PC-3 (cell line): ENCODE data around the gene SLC38A3. TPM values are rescaled to one million over a fixed set of nuclear protein-coding genes. Genes with fewer than 3 reads are reported as not detected.

Source experiments
- ATAC-seq: fragments of 200-7000 bp; cut with Tn5 transposase; 2 replicates; pipeline ENCODE4 v1.9.1; 2020; ENCODE audit warnings: mild to moderate bottlenecking, moderate library complexity
- BruUV-seq: library from RNA; stranded (reverse); fragments of 400-500 nt; replicated peaks from 2 replicates; lab custom pipeline; 2021; lab: Mats Ljungman, UMichigan
- CTCF ChIA-PET: fragments of 300-600 bp; sonication (Branson Sonifier 250); formaldehyde crosslinking; loops from one replicate; lab custom pipeline; 2022; ENCODE audit warnings: antibody characterized with exemption; lab: Charles Lee
- POLR2A ChIA-PET: fragments of 300-600 bp; sonication (Branson Sonifier 250); formaldehyde crosslinking; loops from one replicate; lab custom pipeline; 2022; ENCODE audit warnings: antibody characterized with exemption; ENCODE audit not compliant: unreplicated experiment; lab: Charles Lee
- DNase-seq: peaks from one replicate; pipeline ENCODE4 v3.0.0-alpha.2; 2015
- H2AFZ ChIP-seq: fragments of 300-600 bp; sonication (generic); 2 replicates; pipeline ENCODE4 v1.6.0; 2016; ENCODE audit warnings: antibody characterized with exemption, low read length
- H3F3A ChIP-seq: fragments of 300-600 bp; sonication (generic); one replicate; pipeline ENCODE4 v1.6.0; 2017; ENCODE audit warnings: antibody characterized with exemption, low read length, control low read depth, mild to moderate bottlenecking; ENCODE audit not compliant: unreplicated experiment
- H3K27ac ChIP-seq: fragments of 300-600 bp; sonication (generic); 2 replicates; pipeline ENCODE4 v1.5.1; 2016; ENCODE audit warnings: mild to moderate bottlenecking, low read length
- H3K27me3 ChIP-seq: fragments of 300-600 bp; sonication (generic); 2 replicates; pipeline ENCODE4 v1.6.1; 2016; ENCODE audit warnings: low read length, mixed read lengths
- H3K36me3 ChIP-seq: fragments of 300-600 bp; sonication (generic); 2 replicates; pipeline ENCODE4 v1.6.1; 2016; ENCODE audit warnings: low read depth, mixed run types, low read length, mixed read lengths
- H3K4me1 ChIP-seq: fragments of 300-600 bp; sonication (generic); 2 replicates; pipeline ENCODE4 v1.5.1; 2016; ENCODE audit warnings: low read length; ENCODE audit not compliant: insufficient read depth
- H3K4me2 ChIP-seq: fragments of 300-600 bp; sonication (generic); 2 replicates; pipeline ENCODE4 v1.6.0; 2016; ENCODE audit warnings: low read length
- H3K4me3 ChIP-seq: fragments of 300-600 bp; sonication (generic); 2 replicates; pipeline ENCODE4 v1.5.1; 2016; ENCODE audit warnings: mild to moderate bottlenecking, low read length, mixed read lengths
- H3K79me2 ChIP-seq: fragments of 300-600 bp; sonication (generic); 2 replicates; pipeline ENCODE4 v1.6.1; 2017; ENCODE audit warnings: low read length, mixed read lengths
- H3K9ac ChIP-seq: fragments of 300-600 bp; sonication (generic); 2 replicates; pipeline ENCODE4 v1.6.0; 2016; ENCODE audit warnings: mild to moderate bottlenecking, low read length
- H3K9me2 ChIP-seq: fragments of 300-600 bp; sonication (generic); replicated peaks from 2 replicates; pipeline ENCODE4 v1.6.1; 2016; ENCODE audit warnings: mixed run types, low read length, mixed read lengths
- H3K9me3 ChIP-seq: fragments of 300-600 bp; sonication (generic); 2 replicates; pipeline ENCODE4 v1.6.1; 2016; ENCODE audit warnings: low read length, mixed read lengths
- H4K20me1 ChIP-seq: fragments of 300-600 bp; sonication (generic); 2 replicates; pipeline ENCODE4 v1.6.1; 2016; ENCODE audit warnings: low read length, mixed read lengths
- EZH2 ChIP-seq: fragments of 300-600 bp; sonication (generic); IDR thresholded peaks from one replicate; pipeline ENCODE4 v1.6.1; 2017; ENCODE audit warnings: antibody characterized with exemption, mild to moderate bottlenecking, low read length; ENCODE audit not compliant: unreplicated experiment
- EZH2phosphoT487 ChIP-seq: fragments of 300-600 bp; sonication (generic); IDR thresholded peaks from 2 replicates; pipeline ENCODE4 v1.6.1; 2018; ENCODE audit warnings: mild to moderate bottlenecking, antibody characterized with exemption, low read length, borderline replicate concordance
- intact Hi-C: fragments of 100-400 bp; cut with micrococcal nuclease; formaldehyde crosslinking; loops from 2 replicates; pipeline ENCODE4 v1.9.0; 2023
- total RNA-seq: library from RNA; depleted of rRNA; stranded (reverse); fragments of >200 nt; gene quantifications from 2 replicates; pipeline ENCODE4 v1.2.3, GENCODE V29; 2014
- TF ChIP-seq, protein P1 (sequence below): fragments of 300-600 bp; sonication (generic); conservative IDR thresholded peaks from 2 replicates; pipeline ENCODE4 v1.5.1; 2017; ENCODE audit warnings: antibody characterized with exemption, low read depth, mild to moderate bottlenecking, low read length

SLC38A3 gene
- total RNA-seq, 1 experiment from 2014 or later, result 3.3 TPM

DNA sequence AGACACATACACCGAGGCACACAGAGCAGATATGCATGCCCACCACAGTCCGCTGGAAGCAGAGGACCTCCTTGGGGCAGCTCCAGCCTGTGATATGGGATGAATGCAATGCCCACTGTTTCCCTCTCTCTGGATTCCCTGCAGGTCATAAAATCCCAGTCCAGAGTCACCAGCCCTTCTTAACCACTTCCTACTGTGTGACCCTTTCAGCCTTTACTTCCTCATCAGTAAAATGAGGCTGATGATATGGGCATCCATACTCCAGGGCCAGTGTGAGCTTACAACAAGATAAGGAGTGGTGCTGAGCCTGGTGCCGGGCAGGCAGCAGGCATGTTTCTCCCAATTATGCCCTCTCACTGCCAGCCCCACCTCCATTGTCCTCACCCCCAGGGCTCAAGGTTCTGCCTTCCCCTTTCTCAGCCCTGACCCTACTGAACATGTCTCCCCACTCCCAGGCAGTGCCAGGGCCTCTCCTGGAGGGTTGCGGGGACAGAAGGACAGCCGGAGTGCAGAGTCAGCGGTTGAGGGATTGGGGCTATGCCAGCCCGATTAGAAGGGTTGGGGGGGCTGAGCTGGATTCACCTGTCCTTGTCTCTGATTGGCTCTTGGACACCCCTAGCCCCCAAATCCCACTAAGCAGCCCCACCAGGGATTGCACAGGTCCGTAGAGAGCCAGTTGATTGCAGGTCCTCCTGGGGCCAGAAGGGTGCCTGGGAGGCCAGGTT, 14.0 kb upstream of the SLC38A3 start, which contains the start of gene GNAT1:
TSS of gene GNAT1 (plus strand) at position 675 of the 725 bp plus-strand sequence. CDS start 116 bp downstream, outside the sequence.
- no TSS peak for BruUV-seq
- Histone ChIP-seq H3K27me3 (no peaks in the 10 kb centered on the region), H3K9ac (no peak within 1 kb of the TSS), H3K4me1 (no peaks in the 10 kb centered on the region; the same call in 1 of the 2 replicates), H3K27ac (no peak within 1 kb of the TSS), H3K9me3 (no peaks in the 10 kb centered on the region), H4K20me1 (no peaks in the 10 kb centered on the region), H3K9me2 (no peaks in the 10 kb centered on the region), H3K4me3 (no peak within 1 kb of the TSS), H3K79me2 (no peaks in the 10 kb centered on the region), H2AFZ (no peak within 1 kb of the TSS), H3K4me2 (no peak within 1 kb of the TSS), H3K36me3 (no peaks in the 10 kb centered on the region), H3F3A (no peaks in the 10 kb centered on the region)
- ChIA-PET POLR2A (no interaction called here), CTCF (interaction anchor here (0.7 to 1.5 kb wide), 3 partner anchors 27 to 71 kb away, joined by 3 read pairs; no protein-coding TSS in a partner anchor)
- no peak for TF ChIP-seq EZH2
- TF ChIP-seq EZH2phosphoT487, result no peak
- TF ChIP-seq, protein P1, sequence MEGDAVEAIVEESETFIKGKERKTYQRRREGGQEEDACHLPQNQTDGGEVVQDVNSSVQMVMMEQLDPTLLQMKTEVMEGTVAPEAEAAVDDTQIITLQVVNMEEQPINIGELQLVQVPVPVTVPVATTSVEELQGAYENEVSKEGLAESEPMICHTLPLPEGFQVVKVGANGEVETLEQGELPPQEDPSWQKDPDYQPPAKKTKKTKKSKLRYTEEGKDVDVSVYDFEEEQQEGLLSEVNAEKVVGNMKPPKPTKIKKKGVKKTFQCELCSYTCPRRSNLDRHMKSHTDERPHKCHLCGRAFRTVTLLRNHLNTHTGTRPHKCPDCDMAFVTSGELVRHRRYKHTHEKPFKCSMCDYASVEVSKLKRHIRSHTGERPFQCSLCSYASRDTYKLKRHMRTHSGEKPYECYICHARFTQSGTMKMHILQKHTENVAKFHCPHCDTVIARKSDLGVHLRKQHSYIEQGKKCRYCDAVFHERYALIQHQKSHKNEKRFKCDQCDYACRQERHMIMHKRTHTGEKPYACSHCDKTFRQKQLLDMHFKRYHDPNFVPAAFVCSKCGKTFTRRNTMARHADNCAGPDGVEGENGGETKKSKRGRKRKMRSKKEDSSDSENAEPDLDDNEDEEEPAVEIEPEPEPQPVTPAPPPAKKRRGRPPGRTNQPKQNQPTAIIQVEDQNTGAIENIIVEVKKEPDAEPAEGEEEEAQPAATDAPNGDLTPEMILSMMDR, result no peak
- intact Hi-C loops, result no loop called here
- ATAC-seq (no peak), DNase-seq (no peak)

DNA sequence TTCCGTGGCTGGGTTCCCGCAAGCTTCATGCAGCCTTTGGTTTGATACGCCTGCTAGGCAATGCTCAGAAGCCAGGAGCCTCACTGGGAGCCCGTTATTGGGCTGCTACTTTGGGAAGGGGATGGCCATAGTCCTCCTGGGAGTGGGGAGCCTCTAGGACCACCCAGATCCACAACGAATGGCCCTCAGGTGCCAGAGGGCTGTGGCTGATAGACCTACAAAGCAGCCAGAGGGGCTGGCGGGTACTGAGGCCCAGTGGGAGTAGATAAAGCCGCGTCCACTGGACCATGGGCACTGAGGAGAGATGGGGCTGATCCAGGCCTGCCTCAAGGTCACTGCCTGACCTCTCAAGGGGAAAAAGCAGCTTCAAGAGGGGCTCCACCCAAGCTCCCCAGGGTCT, 12.9 kb upstream of the SLC38A3 start:
- Histone ChIP-seq H3F3A (no peaks in the 10 kb centered on the region), H3K79me2 (no peaks in the 10 kb centered on the region), H3K36me3 (no peaks in the 10 kb centered on the region), H2AFZ (no peak overlapping the region), H4K20me1 (no peaks in the 10 kb centered on the region), H3K9ac (no peak overlapping the region), H3K4me2 (no peak overlapping the region), H3K9me2 (no peaks in the 10 kb centered on the region), H3K9me3 (no peaks in the 10 kb centered on the region), H3K4me1 (no peaks in the 10 kb centered on the region; the same call in 1 of the 2 replicates), H3K27ac (no peak overlapping the region), H3K27me3 (no peaks in the 10 kb centered on the region), H3K4me3 (no peak overlapping the region)
- CTCF ChIA-PET, result interaction anchor here (0.7 to 1.5 kb wide), 4 partner anchors 28 to 67 kb away, joined by 3 read pairs; no protein-coding TSS in a partner anchor
- TF ChIP-seq, protein P1, result no peak
- TF ChIP-seq EZH2phosphoT487, result no peak
- no peak for TF ChIP-seq EZH2
- intact Hi-C loops, result loop anchor here (1.0 kb wide), 2 partner anchors 34 to 81 kb away; no protein-coding TSS in a partner anchor
- no TSS peak for BruUV-seq
- DNase-seq (no peak), ATAC-seq (no peak)
- POLR2A ChIA-PET, result no interaction called here
